Type B pancreatic cell (in vitro differentiated cells): Measurements from ENCODE around the gene PTS. TPM values are rescaled to one million over a fixed set of nuclear protein-coding genes. Genes with fewer than 3 reads are reported as not detected.

Experiments
- DNase-seq: peaks from one replicate; pipeline ENCODE4 v3.0.0; 2021; ENCODE audit warnings: mixed read lengths; ENCODE audit not compliant: unreplicated experiment; ENCODE audit errors: extremely low spot score
- H3K27ac Mint-ChIP-seq: 2 replicates; pipeline ENCODE4 v1.8.0; 2021; ENCODE audit warnings: mild to moderate bottlenecking, mixed read lengths
- H3K27me3 Mint-ChIP-seq: 2 replicates; pipeline ENCODE4 v1.8.0; 2021; ENCODE audit warnings: mixed read lengths
- H3K36me3 Mint-ChIP-seq: 2 replicates; pipeline ENCODE4 v1.8.0; 2021; ENCODE audit warnings: mixed read lengths
- H3K4me1 Mint-ChIP-seq: one replicate; pipeline ENCODE4 v1.8.0; 2021; ENCODE audit warnings: mixed read lengths; ENCODE audit not compliant: unreplicated experiment
- H3K4me3 Mint-ChIP-seq: 2 replicates; pipeline ENCODE4 v1.8.0; 2021; ENCODE audit warnings: mild to moderate bottlenecking, mixed read lengths
- H3K9me3 Mint-ChIP-seq: 2 replicates; pipeline ENCODE4 v1.8.0; 2021; ENCODE audit warnings: mixed read lengths
- CTCF ChIP-seq: fragments of 200-600 bp; sonication (generic); conservative IDR thresholded peaks from 2 replicates; pipeline ENCODE4 v1.5.0; 2021; ENCODE audit warnings: antibody characterized with exemption, mild to moderate bottlenecking
- total RNA-seq: library from RNA; stranded (reverse); gene quantifications from 2 replicates; pipeline ENCODE4 v1.2.1, GENCODE V29; 2021; ENCODE audit warnings: low replicate concordance

Gene PTS
- total RNA-seq, 1 donor from 2014 or later = 35.1 TPM

GRCh38 chr11:112235750-112236390 is 9.6 kb downstream of the PTS start:
- Mint-ChIP-seq H3K27me3 (no peaks in the 10 kb centered on the region), H3K9me3 (no peaks in the 10 kb centered on the region), H3K36me3 (peaks cover 18% of the 10 kb centered on the region), H3K27ac (no peak overlapping the region), H3K4me1 (no peaks in the 10 kb centered on the region), H3K4me3 (no peak overlapping the region)
- no peak for DNase-seq
- TF ChIP-seq CTCF = no peak

DNA sequence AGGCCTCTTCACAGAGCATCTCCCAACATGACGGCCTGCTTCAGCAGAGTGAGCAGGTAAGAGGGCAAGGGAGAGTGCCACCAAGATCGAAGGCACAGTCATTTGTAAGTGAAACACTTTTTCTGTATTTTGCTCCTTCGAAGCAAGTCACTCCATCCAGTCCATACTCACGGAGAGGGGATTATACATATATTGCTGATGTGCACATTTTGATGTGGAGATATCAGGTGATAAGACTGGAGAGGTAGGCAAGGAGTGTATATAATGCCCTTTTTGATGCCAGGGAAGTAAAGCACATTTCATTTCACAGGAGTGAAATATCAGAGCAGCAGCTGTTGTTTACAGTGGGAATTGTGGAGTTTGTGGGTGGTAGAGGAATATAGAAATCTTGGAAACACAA is 11.2 kb downstream of the PTS start:
- no peaks in the 10 kb centered on the region for H3K27me3 Mint-ChIP-seq
- H3K9me3 Mint-ChIP-seq = no peaks in the 10 kb centered on the region
- H3K36me3 Mint-ChIP-seq = peaks cover 21% of the 10 kb centered on the region
- no peak for TF ChIP-seq CTCF
- H3K4me1 Mint-ChIP-seq = no peaks in the 10 kb centered on the region
- no peak overlapping the region for H3K27ac Mint-ChIP-seq
- no peak overlapping the region for H3K4me3 Mint-ChIP-seq
- no peak for DNase-seq

GRCh38 chr11:112238041-112238440 is 11.8 kb downstream of the PTS start:
- no peak for DNase-seq
- Mint-ChIP-seq H3K4me1 (no peaks in the 10 kb centered on the region), H3K27ac (no peak overlapping the region), H3K9me3 (no peaks in the 10 kb centered on the region), H3K36me3 (peaks cover 25% of the 10 kb centered on the region), H3K4me3 (no peak overlapping the region), H3K27me3 (no peaks in the 10 kb centered on the region)
- TF ChIP-seq CTCF = no peak

DNA sequence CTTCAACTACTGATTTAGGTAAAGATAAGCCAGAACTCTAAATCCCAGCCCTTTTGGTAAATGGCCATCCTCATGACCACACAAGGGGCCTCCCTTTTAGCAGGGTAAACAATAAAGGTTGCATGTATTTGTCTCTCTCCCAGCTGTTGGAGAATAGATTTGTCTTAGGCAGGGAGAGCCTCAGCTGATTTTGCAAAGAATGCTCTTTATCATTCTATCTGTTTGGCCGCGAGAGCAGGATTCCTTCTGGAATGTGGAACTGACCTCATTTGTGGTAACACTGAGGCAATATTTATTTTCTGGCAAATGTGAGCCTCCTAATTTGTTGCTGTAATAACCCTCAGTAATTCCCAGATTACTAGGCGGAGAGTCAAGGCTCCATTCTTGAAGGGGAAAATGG is 15.3 kb downstream of the PTS start:
- Mint-ChIP-seq H3K9me3 (no peaks in the 10 kb centered on the region), H3K4me3 (no peak overlapping the region), H3K27ac (no peak overlapping the region), H3K36me3 (peaks cover 22% of the 10 kb centered on the region), H3K27me3 (no peaks in the 10 kb centered on the region), H3K4me1 (no peaks in the 10 kb centered on the region)
- no peak for DNase-seq
- no peak for TF ChIP-seq CTCF

GRCh38 chr11:112247201-112247600 is 21.0 kb downstream of the PTS start:
- Mint-ChIP-seq H3K4me1 (no peaks in the 10 kb centered on the region), H3K27me3 (peaks cover 3% of the 10 kb centered on the region), H3K4me3 (no peak overlapping the region), H3K9me3 (no peaks in the 10 kb centered on the region), H3K27ac (no peak overlapping the region), H3K36me3 (peaks cover 9% of the 10 kb centered on the region)
- TF ChIP-seq CTCF = no peak
- no peak for DNase-seq

- peaks cover 4% of the 10 kb centered on the region for H3K36me3 Mint-ChIP-seq
- H3K27ac Mint-ChIP-seq = no peak overlapping the region
- H3K27me3 Mint-ChIP-seq = peaks cover 5% of the 10 kb centered on the region
- TF ChIP-seq CTCF = no peak
- H3K9me3 Mint-ChIP-seq = no peaks in the 10 kb centered on the region
- no peak for DNase-seq
- H3K4me3 Mint-ChIP-seq = no peak overlapping the region
- H3K4me1 Mint-ChIP-seq = no peaks in the 10 kb centered on the region
Measured at GRCh38 chr11:112248201-112248600, 22.0 kb downstream of the PTS start.
